ENCODE results near the gene SNX20.

SNX20 gene

GRCh38 chr16:50655558-50656055 lies 25.5 kb downstream of the SNX20 start:
- no peak for DNase-seq

- no peak for DNase-seq
Observed at GRCh38 chr16:50653633-50654519, 27.2 kb downstream of the SNX20 start.

- no peak for DNase-seq
Observed at GRCh38 chr16:50652836-50653425, 28.2 kb downstream of the SNX20 start.

- DNase-seq = no peak
Observed at GRCh38 chr16:50651835-50652438, 29.2 kb downstream of the SNX20 start.

- no peak for DNase-seq
Observed at GRCh38 chr16:50646345-50646744, 34.8 kb downstream of the SNX20 start.

- DNase-seq = no peak
Observed at GRCh38 chr16:50645563-50646220, 35.4 kb downstream of the SNX20 start.

GRCh38 chr16:50644729-50645128 lies 36.4 kb downstream of the SNX20 start:
- DNase-seq = peak; percentile 54

- DNase-seq = no peak
Observed at GRCh38 chr16:50644245-50644644, 36.9 kb downstream of the SNX20 start.

GRCh38 chr16:50643192-50643591 lies 37.9 kb downstream of the SNX20 start:
- no peak for DNase-seq

- no peak for DNase-seq
Observed at GRCh38 chr16:50642349-50642748, 38.8 kb downstream of the SNX20 start.

GRCh38 chr16:50641818-50642187 lies 39.3 kb downstream of the SNX20 start:
- no peak for DNase-seq

- DNase-seq = no peak
Observed at GRCh38 chr16:50640919-50641817, 39.9 kb downstream of the SNX20 start.

GRCh38 chr16:50640391-50640790 lies 40.7 kb downstream of the SNX20 start:
- no peak for DNase-seq

- no peak for DNase-seq
Observed at GRCh38 chr16:50638816-50639670, 42.1 kb downstream of the SNX20 start.

GRCh38 chr16:50637716-50638602 lies 43.2 kb downstream of the SNX20 start:
- no peak for DNase-seq

GRCh38 chr16:50636753-50637374 lies 44.2 kb downstream of the SNX20 start:
- no peak for DNase-seq

- DNase-seq = peak; percentile 11
Observed at GRCh38 chr16:50635505-50636392, 45.4 kb downstream of the SNX20 start.

- DNase-seq = no peak
Observed at GRCh38 chr16:50634947-50635346, 46.2 kb downstream of the SNX20 start.

- no peak for DNase-seq
Observed at GRCh38 chr16:50634090-50634489, 47.0 kb downstream of the SNX20 start.
